Thyroid gland (tissue), 4 donors: ENCODE results near the gene VSIG2. TPM values are rescaled to one million over a fixed set of nuclear protein-coding genes. Genes with fewer than 3 reads are reported as not detected.

Source experiments
- DNase-seq, 2 donors: peaks; one replicate each; pipeline ENCODE4 v3.0.0-alpha.2; 2019
- H3K27ac ChIP-seq, 3 donors: fragments of 200-600 bp; sonication (generic); 1 replicate in 2 of 3; 2 replicates in 1 of 3; pipeline ENCODE4 v1.5.1; 2016 to 2019; ENCODE audit warnings: mild to moderate bottlenecking in 1 of 3, moderate library complexity in 1 of 3
- H3K27me3 ChIP-seq: fragments of 200-600 bp; sonication (generic); one replicate; pipeline ENCODE4 v1.5.1; 2019
- H3K36me3 ChIP-seq, 2 donors: fragments of 200-600 bp; sonication (generic); one replicate each; pipeline ENCODE4 v1.5.1; 2016 to 2019
- H3K4me1 ChIP-seq, 2 donors: fragments of 200-600 bp; sonication (generic); one replicate each; pipeline ENCODE4 v1.5.1; 2017 to 2019
- H3K4me3 ChIP-seq, 3 donors: fragments of 200-600 bp; sonication (generic); replicated peaks in 1 of 3; 1 replicate in 2 of 3; 2 replicates in 1 of 3; pipeline ENCODE4 v1.5.1; 2016; ENCODE audit warnings: mild to moderate bottlenecking in 1 of 3
- H3K9me3 ChIP-seq: fragments of 200-600 bp; sonication (generic); one replicate; pipeline ENCODE4 v1.5.1; 2017
- CTCF ChIP-seq, 6 experiments: fragments of 200-600 bp in 3 of 6; fragments of 450-650 bp in 3 of 6; sonication (generic) in 3 of 6; IDR thresholded peaks; one replicate each; pipeline ENCODE4 v1.5.1; 2016 to 2019; ENCODE audit warnings: antibody characterized with exemption in 6 of 6, mild to moderate bottlenecking in 2 of 6, inconsistent platforms in 1 of 6, moderate library complexity in 1 of 6
- POLR2A ChIP-seq, 2 donors: fragments of 450-650 bp; IDR thresholded peaks; one replicate each; pipeline ENCODE4 v1.6.1; 2017; ENCODE audit warnings: antibody characterized with exemption in 2 of 2, mild to moderate bottlenecking in 2 of 2, moderate library complexity in 1 of 2
- WGBS, 2 donors: methylation state at CpG; one replicate each; pipeline ENCODE4 v1.1.5; 2017; 5-methylcytosine and 5-hydroxymethylcytosine counted together
- intact Hi-C: fragments of 100-400 bp; cut with DNase I; formaldehyde crosslinking; loops from one replicate; pipeline ENCODE4 v1.15.1; 2023
- total RNA-seq, 4 donors: library from RNA; depleted of rRNA; stranded (reverse); fragments of >200 nt; gene quantifications; one replicate each; pipeline ENCODE4 v1.2.3, GENCODE V29; 2016

Gene VSIG2
- total RNA-seq, 4 donors from 2014 or later: 23.7 to 54.5 (median 28.8) TPM

GRCh38 chr11:124760806-124761205 lies 8.8 kb upstream of the VSIG2 start:
- no peak for DNase-seq
- H3K27ac ChIP-seq: peak overlapping the region; percentile 89 to 98 (median 94)
- no peak for TF ChIP-seq CTCF (IDR thresholded peaks at IDR 0.05)
- TF ChIP-seq POLR2A (IDR thresholded peaks at IDR 0.05): no peak
- peaks cover 28 to 70% of the 10 kb centered on the region in 2 donors for H3K4me1 ChIP-seq
- intact Hi-C loops: loop anchor here (5.0 kb wide), 2 partner anchors 36 to 89 kb away; partner anchors contain the start of genes SIAE and SPA17
- H3K4me3 ChIP-seq: peak overlapping the region; percentile 48 to 93 (median 88)
- 29 to 42% methylated on average over 3 of the region's 3 CpGs for WGBS, 2 donors
- H3K36me3 ChIP-seq: peaks cover 0 to 11% of the 10 kb centered on the region in 2 donors
- H3K9me3 ChIP-seq: no peaks in the 10 kb centered on the region
- no peaks in the 10 kb centered on the region for H3K27me3 ChIP-seq

GRCh38 chr11:124760205-124760652 lies 8.2 kb upstream of the VSIG2 start:
- Histone ChIP-seq H3K27ac (peak overlapping the region; percentile 89 to 98 (median 94)), H3K27me3 (no peaks in the 10 kb centered on the region), H3K4me3 (peak overlapping the region; percentile 48 to 93 (median 88)), H3K4me1 (peaks cover 28 to 64% of the 10 kb centered on the region in 2 donors), H3K36me3 (peaks cover 0 to 12% of the 10 kb centered on the region in 2 donors), H3K9me3 (no peaks in the 10 kb centered on the region)
- peak; percentile 95 for DNase-seq
- TF ChIP-seq CTCF (IDR thresholded peaks at IDR 0.05) (peak in 1 of 6 experiments; percentile 14), POLR2A (IDR thresholded peaks at IDR 0.05) (peak in 1 of 2 donors; percentile 71)
- 9 to 12% methylated on average over 23 of the region's 25 CpGs for WGBS, 2 donors
- intact Hi-C loops: loop anchor here (5.0 kb wide), 2 partner anchors 37 to 88 kb away; partner anchors contain the start of genes SIAE and SPA17

GRCh38 chr11:124759266-124760204 lies 7.5 kb upstream of the VSIG2 start:
- Histone ChIP-seq H3K4me3 (peak overlapping the region; percentile 48 to 93 (median 88)), H3K36me3 (peaks cover 0 to 17% of the 10 kb centered on the region in 2 donors), H3K4me1 (peaks cover 24 to 58% of the 10 kb centered on the region in 2 donors), H3K9me3 (no peaks in the 10 kb centered on the region), H3K27me3 (no peaks in the 10 kb centered on the region), H3K27ac (peak overlapping the region; percentile 89 to 98 (median 94))
- WGBS, 2 donors: 40 to 43% methylated on average over 21 to 34 of the region's 52 CpGs
- TF ChIP-seq POLR2A (IDR thresholded peaks at IDR 0.05) (no peak), CTCF (IDR thresholded peaks at IDR 0.05) (no peak)
- intact Hi-C loops: loop anchor here (5.0 kb wide), 2 partner anchors 38 to 87 kb away; partner anchors contain the start of genes SIAE and SPA17
- peak; percentile 27 to 30 for DNase-seq

- H3K9me3 ChIP-seq: no peaks in the 10 kb centered on the region
- H3K27me3 ChIP-seq: no peaks in the 10 kb centered on the region
- TF ChIP-seq POLR2A (IDR thresholded peaks at IDR 0.05): peak in 1 of 2 donors; percentile 8
- peak; percentile 48 to 78 (median 70) for TF ChIP-seq CTCF (IDR thresholded peaks at IDR 0.05)
- H3K36me3 ChIP-seq: peaks cover 8 to 23% of the 10 kb centered on the region in 2 donors
- peak overlapping the region; percentile 89 to 98 (median 94) for H3K27ac ChIP-seq
- peak overlapping the region in 2 of 3 donors; percentile 48 to 93 for H3K4me3 ChIP-seq
- H3K4me1 ChIP-seq: peaks cover 15 to 58% of the 10 kb centered on the region in 2 donors
- DNase-seq: peak; percentile 89 to 90
- intact Hi-C loops: no loop called here
- 36 to 37% methylated on average over 32 to 52 of the region's 53 CpGs for WGBS, 2 donors
Measured at GRCh38 chr11:124758355-124759265, 6.6 kb upstream of the VSIG2 start.
